Inflammatory macrophage (primary cell): Measurements from ENCODE around the gene KCNH5.

Experiments
- DNase-seq, 2 donors: peaks; one replicate each; pipeline ENCODE4 v3.0.0-alpha.2; 2020 to 2022
- total RNA-seq, 18 experiments: gene quantifications; one replicate each; lab custom pipeline; 2026; ENCODE audit warnings: mixed read lengths in 6 of 18, inconsistent platforms in 2 of 18; lab: John Stamatoyannopoulos, UW

The KCNH5 gene, protein sequence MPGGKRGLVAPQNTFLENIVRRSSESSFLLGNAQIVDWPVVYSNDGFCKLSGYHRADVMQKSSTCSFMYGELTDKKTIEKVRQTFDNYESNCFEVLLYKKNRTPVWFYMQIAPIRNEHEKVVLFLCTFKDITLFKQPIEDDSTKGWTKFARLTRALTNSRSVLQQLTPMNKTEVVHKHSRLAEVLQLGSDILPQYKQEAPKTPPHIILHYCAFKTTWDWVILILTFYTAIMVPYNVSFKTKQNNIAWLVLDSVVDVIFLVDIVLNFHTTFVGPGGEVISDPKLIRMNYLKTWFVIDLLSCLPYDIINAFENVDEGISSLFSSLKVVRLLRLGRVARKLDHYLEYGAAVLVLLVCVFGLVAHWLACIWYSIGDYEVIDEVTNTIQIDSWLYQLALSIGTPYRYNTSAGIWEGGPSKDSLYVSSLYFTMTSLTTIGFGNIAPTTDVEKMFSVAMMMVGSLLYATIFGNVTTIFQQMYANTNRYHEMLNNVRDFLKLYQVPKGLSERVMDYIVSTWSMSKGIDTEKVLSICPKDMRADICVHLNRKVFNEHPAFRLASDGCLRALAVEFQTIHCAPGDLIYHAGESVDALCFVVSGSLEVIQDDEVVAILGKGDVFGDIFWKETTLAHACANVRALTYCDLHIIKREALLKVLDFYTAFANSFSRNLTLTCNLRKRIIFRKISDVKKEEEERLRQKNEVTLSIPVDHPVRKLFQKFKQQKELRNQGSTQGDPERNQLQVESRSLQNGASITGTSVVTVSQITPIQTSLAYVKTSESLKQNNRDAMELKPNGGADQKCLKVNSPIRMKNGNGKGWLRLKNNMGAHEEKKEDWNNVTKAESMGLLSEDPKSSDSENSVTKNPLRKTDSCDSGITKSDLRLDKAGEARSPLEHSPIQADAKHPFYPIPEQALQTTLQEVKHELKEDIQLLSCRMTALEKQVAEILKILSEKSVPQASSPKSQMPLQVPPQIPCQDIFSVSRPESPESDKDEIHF
- total RNA-seq: 0 to 0.20 (median 0.04) reads per million in 18 experiments

- no peak for DNase-seq
These were observed at the start of gene KCNH5 for GRCh38 chr14:63045234-63045611. TSS of gene KCNH5 (minus strand) at chr14:63045458. CDS start at chr14:63045186, 272 bp downstream.

- DNase-seq: no peak
These were observed 46.2 kb upstream of the KCNH5 start for GRCh38 chr14:63091394-63091996.

- DNase-seq: no peak
These were observed 43.6 kb upstream of the KCNH5 start for GRCh38 chr14:63088865-63089264.

- no peak for DNase-seq
These were observed 33.3 kb upstream of the KCNH5 start for GRCh38 chr14:63078569-63078968.

- DNase-seq: no peak
These were observed 31.2 kb upstream of the KCNH5 start for GRCh38 chr14:63076488-63076887.

DNA sequence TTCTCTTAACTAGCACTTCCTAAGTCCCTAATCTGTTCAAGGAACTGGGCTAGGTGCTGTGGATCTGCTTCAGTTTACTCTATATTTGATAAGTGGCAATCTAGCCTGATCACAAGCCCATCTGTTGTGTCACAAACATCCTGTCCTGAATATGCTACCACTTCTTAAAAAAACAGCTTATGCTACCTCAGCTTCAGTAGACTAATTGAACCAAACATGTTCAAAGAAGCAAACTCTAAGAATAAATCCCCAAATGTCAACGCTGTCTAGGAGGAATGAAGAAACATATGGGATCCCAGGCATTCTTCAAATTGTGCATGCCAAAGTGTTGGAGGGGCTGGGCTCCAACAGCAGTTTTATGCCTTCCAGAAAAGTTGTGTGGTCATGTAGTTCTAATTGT, 10.4 kb upstream of the KCNH5 start:
- DNase-seq: no peak

DNA sequence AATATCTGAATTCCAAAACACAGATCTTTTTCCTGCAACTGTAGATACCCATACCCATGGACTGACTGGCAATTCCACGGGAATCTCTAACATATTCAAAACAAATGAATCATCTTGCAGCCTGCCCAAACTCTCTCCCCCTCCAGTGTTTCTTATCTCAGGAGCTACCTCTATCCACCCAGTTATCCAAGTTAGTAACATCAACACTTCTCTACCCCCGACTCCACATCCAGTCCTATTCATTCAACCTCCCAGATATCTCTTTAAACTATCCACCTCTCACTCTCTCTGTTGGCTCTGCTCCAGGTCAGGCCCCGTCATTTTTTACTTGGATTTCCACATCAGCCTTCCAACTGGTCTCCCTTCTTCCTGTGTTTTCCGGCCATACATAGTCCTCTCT, 6.7 kb upstream of the KCNH5 start:
- no peak for DNase-seq

GRCh38 chr14:63051301-63051700, 6.0 kb upstream of the KCNH5 start:
- DNase-seq: no peak

DNA sequence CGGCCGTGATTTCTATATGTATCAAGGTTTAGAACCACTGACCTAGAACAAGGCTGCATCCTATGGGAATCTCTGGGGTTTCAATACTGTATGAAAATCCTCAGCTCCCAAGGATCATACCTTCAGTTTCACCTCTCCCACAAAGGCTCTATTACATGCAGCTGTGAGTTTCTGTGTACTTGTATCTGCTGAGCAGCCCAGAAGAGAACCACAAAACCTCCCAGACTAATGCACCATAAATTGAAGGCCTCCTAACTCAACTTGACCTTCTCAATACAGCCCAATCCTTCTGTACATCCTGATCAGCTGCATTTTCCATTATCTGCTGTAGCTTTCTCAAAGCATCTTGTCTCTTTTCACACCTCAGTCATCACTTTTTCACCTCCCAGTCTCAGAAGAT, 5.4 kb upstream of the KCNH5 start:
- no peak for DNase-seq

- DNase-seq: no peak
These were observed 1.3 kb upstream of the KCNH5 start for GRCh38 chr14:63046339-63047268.

DNA sequence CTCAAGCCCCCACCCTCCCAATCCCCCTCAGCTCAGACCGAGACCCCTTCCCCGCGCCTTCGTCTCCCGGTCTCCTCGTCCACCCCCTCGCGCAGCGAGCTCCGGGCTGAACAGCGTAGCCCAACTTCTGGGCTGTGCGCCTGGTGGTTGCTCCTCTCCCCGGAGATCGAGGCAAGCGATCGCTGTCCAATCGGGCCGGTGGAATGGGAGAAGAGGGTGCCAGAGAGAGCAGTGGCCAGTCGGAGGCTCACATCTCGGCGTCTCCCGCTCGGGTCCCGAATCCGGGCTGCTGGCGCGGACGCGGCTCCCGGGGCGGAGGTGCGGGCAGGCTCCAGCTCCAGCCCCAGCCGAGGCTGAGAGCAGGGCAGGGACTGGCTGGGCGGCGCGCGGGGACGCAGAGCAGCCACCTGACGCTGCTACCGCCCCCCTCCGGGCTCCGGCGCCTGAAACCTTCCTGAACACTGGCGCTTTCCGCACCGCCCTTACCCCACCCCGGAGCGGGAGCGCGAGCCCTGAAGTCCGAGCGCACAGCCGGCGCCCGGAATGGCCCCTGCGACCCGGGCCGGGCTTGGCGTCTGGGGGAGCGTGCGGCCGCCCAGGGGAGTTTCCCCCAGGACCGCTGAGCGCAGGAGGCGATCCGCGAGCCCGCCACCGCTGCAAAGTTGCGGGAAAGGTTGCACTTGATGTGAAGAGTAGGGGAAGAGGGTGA, 508 bp upstream of the KCNH5 start:
- no peak for DNase-seq

- DNase-seq: no peak
These were observed 5.4 kb downstream of the KCNH5 start for GRCh38 chr14:63039866-63040265.

DNA sequence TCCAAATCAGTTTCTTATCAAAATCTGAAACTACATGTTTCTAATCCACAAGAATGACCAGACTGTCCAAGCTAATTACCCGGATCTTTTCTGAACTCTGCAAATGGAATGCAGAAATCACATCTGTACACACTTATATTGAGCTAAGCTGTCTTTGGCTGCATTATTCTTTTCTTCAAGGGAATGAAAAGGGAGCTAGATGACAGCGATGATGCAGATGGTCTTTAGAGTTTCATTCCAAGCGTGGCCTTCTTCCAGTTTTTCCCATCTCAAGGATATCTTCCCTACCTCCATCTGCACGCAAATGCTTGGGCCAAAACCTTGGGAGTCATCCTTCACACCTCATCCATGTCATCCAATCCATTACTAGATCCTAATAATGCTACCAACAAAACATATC, 12.6 kb downstream of the KCNH5 start:
- no peak for DNase-seq

GRCh38 chr14:63032076-63032475, 13.2 kb downstream of the KCNH5 start:
- DNase-seq: no peak

DNA sequence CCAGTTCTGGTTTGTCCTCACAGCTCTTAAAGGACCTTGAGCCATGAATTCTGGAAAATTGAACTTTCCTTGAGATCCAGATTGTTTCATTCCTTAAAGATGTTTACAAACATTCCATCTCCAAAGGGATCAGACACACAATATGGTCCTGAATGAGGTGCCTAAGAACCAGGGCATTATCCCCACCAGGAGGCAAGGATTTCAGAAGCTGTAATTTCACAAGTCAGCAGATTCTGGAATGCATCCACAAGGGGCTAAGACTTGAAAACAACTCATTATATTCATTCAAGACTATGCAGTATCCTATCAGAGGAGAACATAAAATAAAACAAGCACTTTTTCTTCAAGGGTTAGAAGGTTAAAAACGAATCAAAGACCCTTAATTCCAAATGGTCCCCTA, 15.1 kb downstream of the KCNH5 start:
- DNase-seq: no peak

- DNase-seq: no peak
These were observed 17.5 kb downstream of the KCNH5 start for GRCh38 chr14:63027719-63028118.

DNA sequence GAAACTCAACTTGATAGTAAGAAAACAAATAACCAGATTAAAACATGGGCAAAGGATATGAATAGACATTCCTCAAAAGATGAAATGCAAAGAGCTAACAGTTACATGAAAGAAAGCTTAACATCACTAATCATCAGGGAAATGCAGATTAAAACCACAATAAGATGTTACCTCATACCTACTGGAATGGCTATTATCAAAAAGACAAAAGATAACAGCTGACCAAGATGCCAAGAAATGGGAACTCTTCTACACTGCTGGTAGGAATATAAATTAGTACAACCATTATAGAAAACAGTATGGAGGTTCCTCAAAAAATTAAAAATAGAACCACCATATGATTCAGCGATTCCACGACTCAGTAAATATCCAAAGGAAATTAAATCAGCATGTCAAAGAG, 18.8 kb downstream of the KCNH5 start:
- DNase-seq: no peak

- no peak for DNase-seq
These were observed 30.6 kb downstream of the KCNH5 start for GRCh38 chr14:63014621-63015020.

- DNase-seq: no peak
These were observed 33.1 kb downstream of the KCNH5 start for GRCh38 chr14:63012171-63012570.

DNA sequence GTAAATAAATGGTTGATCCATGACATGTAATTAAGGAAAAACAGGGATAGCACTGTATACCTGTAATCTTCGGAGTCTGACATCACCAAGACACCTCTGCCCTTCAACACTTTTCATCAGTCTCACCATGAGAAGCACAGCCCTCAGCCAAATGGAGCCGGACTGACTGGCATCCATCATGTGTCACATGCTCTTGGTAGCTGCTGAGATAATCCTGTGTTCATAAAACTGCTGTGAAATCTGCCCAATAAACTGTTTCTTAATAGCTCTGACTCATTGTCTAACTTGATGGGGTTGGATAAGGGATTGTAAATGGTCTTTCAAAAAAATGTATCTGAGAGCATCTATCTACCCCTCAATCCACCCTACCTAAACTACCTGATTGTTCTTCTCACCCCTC, 33.6 kb downstream of the KCNH5 start:
- DNase-seq: no peak

GRCh38 chr14:63009495-63009894, 35.8 kb downstream of the KCNH5 start:
- no peak for DNase-seq
